ENCODE data around the gene RAC2.

GRCh38 chr22:37245740-37246139 lies 1.7 kb upstream of the RAC2 start:
- TF ChIP-seq CTCF (IDR thresholded peaks at IDR 0.05) (no peak), EP300 (IDR thresholded peaks at IDR 0.05) (no peak), POLR2AphosphoS5 (IDR thresholded peaks at IDR 0.05) (no peak), POLR2A (IDR thresholded peaks at IDR 0.05) (no peak)
